ENCODE results near the gene DLL3.

- TF ChIP-seq CTCF (IDR thresholded peaks at IDR 0.05; ENCODE audit: low read depth, low read length) (no peak), EZH2phosphoT487 (IDR thresholded peaks at IDR 0.05; ENCODE audit: low read depth) (no peak)
Measured at GRCh38 chr19:39489756-39490155, 9.0 kb upstream of the DLL3 start.

All from OCI-LY3 (cell line).